ENCODE data around the gene NBPF15. TPM values are rescaled to one million over a fixed set of nuclear protein-coding genes. Genes with fewer than 3 reads are reported as not detected.
"Not testable (repeated sequence)": the region's sequence is repeated elsewhere in the genome, so short reads cannot be mapped to it uniquely, and the experiment has no call there.

Gene NBPF15
- total and polyA plus RNA-seq, 9 of the 15 experiments (the other 6 are each of a cell fraction or from before 2014, with no cell fraction given), result 1.8 to 13.2 (median 6.0) TPM

DNA sequence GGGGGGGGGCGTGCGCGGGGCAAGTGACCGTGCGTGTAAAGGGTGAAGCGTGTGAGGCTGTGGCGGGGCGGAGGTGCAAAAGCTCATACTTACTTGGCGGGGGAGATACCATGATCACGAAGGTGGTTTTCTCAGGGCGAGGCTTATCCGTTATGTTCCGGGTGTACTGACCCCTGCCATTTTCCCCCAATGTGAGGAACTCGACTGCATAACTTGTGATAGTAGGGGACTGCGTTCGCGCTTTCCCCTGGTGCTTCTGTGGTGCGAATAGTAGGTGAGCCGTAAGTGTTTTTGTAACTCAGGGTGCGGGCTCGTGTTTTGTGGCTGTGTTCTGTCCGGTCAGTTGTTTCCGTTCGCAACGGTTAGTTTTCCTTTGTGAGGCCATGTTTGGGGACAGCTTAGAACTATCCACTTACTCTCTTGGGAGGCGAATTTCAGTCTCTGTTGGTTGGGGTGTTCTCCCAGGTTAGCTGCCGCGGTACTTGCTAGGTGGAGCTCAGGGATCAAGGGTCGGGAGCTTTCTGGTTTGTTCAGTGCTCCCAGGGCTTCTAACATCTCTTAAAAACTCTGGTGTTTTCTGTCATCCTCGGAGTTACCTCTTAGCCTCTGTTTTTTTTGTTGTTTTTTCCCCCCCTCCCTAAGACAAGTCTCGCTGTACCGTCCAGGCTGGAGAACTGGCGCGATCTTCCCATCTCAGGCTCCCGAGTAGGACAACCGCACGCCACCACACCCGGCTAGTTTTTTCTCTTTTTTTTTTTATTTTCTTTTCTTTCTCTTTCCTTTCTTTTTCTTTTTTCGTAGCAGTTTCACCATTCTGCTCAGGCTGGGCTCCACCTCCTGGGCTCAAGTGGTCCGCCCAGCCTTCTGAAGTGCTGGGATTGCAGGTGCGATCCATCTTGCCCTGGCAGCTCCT lies 48.7 kb downstream of the NBPF15 start (continued):
- TF ChIP-seq, protein P1, sequence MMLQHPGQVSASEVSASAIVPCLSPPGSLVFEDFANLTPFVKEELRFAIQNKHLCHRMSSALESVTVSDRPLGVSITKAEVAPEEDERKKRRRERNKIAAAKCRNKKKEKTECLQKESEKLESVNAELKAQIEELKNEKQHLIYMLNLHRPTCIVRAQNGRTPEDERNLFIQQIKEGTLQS (IDR thresholded peaks at IDR 0.05), result not testable (repeated sequence)
- TF ChIP-seq, protein P1 (CRISPR knock-in tag; conservative IDR thresholded peaks at IDR 0.05), result peak; percentile 94
- TF ChIP-seq NR2C2 (CRISPR knock-in tag; IDR thresholded peaks at IDR 0.05) (peak; percentile 72), RFX7 (CRISPR knock-in tag; IDR thresholded peaks at IDR 0.05) (peak; percentile 99), CSDE1 (IDR thresholded peaks at IDR 0.05) (peak in 1 of 2 experiments; percentile 99; a peak in 2 of 4 replicates), CHD2 (IDR thresholded peaks at IDR 0.05; ENCODE audit: low read depth, low read length) (peak; percentile 72)
- TF ChIP-seq NR2C2 (tag; IDR thresholded peaks at IDR 0.05), result not testable (repeated sequence)
- TF ChIP-seq, protein P2, sequence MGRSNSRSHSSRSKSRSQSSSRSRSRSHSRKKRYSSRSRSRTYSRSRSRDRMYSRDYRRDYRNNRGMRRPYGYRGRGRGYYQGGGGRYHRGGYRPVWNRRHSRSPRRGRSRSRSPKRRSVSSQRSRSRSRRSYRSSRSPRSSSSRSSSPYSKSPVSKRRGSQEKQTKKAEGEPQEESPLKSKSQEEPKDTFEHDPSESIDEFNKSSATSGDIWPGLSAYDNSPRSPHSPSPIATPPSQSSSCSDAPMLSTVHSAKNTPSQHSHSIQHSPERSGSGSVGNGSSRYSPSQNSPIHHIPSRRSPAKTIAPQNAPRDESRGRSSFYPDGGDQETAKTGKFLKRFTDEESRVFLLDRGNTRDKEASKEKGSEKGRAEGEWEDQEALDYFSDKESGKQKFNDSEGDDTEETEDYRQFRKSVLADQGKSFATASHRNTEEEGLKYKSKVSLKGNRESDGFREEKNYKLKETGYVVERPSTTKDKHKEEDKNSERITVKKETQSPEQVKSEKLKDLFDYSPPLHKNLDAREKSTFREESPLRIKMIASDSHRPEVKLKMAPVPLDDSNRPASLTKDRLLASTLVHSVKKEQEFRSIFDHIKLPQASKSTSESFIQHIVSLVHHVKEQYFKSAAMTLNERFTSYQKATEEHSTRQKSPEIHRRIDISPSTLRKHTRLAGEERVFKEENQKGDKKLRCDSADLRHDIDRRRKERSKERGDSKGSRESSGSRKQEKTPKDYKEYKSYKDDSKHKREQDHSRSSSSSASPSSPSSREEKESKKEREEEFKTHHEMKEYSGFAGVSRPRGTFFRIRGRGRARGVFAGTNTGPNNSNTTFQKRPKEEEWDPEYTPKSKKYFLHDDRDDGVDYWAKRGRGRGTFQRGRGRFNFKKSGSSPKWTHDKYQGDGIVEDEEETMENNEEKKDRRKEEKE (IDR thresholded peaks at IDR 0.05; ENCODE audit: borderline replicate concordance in 1 of 2, control insufficient read depth in 1 of 2, low read depth in 2 of 2, low read length in 1 of 2), result peak; percentile 83 to 99; a peak in 3 of 4 replicates
- TF ChIP-seq, protein P3, sequence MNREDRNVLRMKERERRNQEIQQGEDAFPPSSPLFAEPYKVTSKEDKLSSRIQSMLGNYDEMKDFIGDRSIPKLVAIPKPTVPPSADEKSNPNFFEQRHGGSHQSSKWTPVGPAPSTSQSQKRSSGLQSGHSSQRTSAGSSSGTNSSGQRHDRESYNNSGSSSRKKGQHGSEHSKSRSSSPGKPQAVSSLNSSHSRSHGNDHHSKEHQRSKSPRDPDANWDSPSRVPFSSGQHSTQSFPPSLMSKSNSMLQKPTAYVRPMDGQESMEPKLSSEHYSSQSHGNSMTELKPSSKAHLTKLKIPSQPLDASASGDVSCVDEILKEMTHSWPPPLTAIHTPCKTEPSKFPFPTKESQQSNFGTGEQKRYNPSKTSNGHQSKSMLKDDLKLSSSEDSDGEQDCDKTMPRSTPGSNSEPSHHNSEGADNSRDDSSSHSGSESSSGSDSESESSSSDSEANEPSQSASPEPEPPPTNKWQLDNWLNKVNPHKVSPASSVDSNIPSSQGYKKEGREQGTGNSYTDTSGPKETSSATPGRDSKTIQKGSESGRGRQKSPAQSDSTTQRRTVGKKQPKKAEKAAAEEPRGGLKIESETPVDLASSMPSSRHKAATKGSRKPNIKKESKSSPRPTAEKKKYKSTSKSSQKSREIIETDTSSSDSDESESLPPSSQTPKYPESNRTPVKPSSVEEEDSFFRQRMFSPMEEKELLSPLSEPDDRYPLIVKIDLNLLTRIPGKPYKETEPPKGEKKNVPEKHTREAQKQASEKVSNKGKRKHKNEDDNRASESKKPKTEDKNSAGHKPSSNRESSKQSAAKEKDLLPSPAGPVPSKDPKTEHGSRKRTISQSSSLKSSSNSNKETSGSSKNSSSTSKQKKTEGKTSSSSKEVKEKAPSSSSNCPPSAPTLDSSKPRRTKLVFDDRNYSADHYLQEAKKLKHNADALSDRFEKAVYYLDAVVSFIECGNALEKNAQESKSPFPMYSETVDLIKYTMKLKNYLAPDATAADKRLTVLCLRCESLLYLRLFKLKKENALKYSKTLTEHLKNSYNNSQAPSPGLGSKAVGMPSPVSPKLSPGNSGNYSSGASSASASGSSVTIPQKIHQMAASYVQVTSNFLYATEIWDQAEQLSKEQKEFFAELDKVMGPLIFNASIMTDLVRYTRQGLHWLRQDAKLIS (CRISPR knock-in tag; IDR thresholded peaks at IDR 0.05), result peak; percentile 100

Data from K562 (cell line).